ENCODE data around the gene NOTCH1. TPM values are rescaled to one million over a fixed set of nuclear protein-coding genes. Genes with fewer than 3 reads are reported as not detected.

The NOTCH1 gene
- total RNA-seq, 1 experiment from 2014 or later: 95.6 TPM

GRCh38 chr9:136584934-136585333 lies 39.1 kb upstream of the NOTCH1 start (continued):
- TF ChIP-seq ZNF423 (CRISPR knock-in tag; IDR thresholded peaks at IDR 0.05) (no peak), AFF4 (CRISPR knock-in tag; IDR thresholded peaks at IDR 0.05; ENCODE audit: borderline replicate concordance) (no peak), NFE2L1 (CRISPR knock-in tag; IDR thresholded peaks at IDR 0.05) (no peak), NFYB (CRISPR knock-in tag; conservative IDR thresholded peaks at IDR 0.05; ENCODE audit: low read depth) (no peak), ZNF317 (CRISPR knock-in tag; IDR thresholded peaks at IDR 0.05; ENCODE audit: borderline replicate concordance, low read depth) (0 out of 2 replicates have a peak, but pooled peaks have one; percentile 41), SMAD3 (CRISPR knock-in tag; IDR thresholded peaks at IDR 0.05; ENCODE audit: borderline replicate concordance) (no peak), NR1H2 (CRISPR knock-in tag; IDR thresholded peaks at IDR 0.05) (no peak), RELA (CRISPR knock-in tag; IDR thresholded peaks at IDR 0.05; ENCODE audit: borderline replicate concordance) (no peak), TCF7 (CRISPR knock-in tag; IDR thresholded peaks at IDR 0.05; ENCODE audit: low read depth) (no peak), SP1 (CRISPR knock-in tag; conservative IDR thresholded peaks at IDR 0.05) (no peak), MYBL2 (CRISPR knock-in tag; IDR thresholded peaks at IDR 0.05) (no peak), ATF3 (CRISPR knock-in tag; conservative IDR thresholded peaks at IDR 0.05) (no peak), STAT6 (CRISPR knock-in tag; conservative IDR thresholded peaks at IDR 0.05; ENCODE audit: low read depth) (no peak), GTF2I (CRISPR knock-in tag; conservative IDR thresholded peaks at IDR 0.05) (no peak)
- TF ChIP-seq, protein P1, sequence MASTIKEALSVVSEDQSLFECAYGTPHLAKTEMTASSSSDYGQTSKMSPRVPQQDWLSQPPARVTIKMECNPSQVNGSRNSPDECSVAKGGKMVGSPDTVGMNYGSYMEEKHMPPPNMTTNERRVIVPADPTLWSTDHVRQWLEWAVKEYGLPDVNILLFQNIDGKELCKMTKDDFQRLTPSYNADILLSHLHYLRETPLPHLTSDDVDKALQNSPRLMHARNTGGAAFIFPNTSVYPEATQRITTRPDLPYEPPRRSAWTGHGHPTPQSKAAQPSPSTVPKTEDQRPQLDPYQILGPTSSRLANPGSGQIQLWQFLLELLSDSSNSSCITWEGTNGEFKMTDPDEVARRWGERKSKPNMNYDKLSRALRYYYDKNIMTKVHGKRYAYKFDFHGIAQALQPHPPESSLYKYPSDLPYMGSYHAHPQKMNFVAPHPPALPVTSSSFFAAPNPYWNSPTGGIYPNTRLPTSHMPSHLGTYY (CRISPR knock-in tag; IDR thresholded peaks at IDR 0.05): no peak
- TF ChIP-seq, protein P2, sequence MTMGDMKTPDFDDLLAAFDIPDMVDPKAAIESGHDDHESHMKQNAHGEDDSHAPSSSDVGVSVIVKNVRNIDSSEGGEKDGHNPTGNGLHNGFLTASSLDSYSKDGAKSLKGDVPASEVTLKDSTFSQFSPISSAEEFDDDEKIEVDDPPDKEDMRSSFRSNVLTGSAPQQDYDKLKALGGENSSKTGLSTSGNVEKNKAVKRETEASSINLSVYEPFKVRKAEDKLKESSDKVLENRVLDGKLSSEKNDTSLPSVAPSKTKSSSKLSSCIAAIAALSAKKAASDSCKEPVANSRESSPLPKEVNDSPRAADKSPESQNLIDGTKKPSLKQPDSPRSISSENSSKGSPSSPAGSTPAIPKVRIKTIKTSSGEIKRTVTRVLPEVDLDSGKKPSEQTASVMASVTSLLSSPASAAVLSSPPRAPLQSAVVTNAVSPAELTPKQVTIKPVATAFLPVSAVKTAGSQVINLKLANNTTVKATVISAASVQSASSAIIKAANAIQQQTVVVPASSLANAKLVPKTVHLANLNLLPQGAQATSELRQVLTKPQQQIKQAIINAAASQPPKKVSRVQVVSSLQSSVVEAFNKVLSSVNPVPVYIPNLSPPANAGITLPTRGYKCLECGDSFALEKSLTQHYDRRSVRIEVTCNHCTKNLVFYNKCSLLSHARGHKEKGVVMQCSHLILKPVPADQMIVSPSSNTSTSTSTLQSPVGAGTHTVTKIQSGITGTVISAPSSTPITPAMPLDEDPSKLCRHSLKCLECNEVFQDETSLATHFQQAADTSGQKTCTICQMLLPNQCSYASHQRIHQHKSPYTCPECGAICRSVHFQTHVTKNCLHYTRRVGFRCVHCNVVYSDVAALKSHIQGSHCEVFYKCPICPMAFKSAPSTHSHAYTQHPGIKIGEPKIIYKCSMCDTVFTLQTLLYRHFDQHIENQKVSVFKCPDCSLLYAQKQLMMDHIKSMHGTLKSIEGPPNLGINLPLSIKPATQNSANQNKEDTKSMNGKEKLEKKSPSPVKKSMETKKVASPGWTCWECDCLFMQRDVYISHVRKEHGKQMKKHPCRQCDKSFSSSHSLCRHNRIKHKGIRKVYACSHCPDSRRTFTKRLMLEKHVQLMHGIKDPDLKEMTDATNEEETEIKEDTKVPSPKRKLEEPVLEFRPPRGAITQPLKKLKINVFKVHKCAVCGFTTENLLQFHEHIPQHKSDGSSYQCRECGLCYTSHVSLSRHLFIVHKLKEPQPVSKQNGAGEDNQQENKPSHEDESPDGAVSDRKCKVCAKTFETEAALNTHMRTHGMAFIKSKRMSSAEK (CRISPR knock-in tag; IDR thresholded peaks at IDR 0.05; ENCODE audit: borderline replicate concordance): no peak

All from WTC11 (cell line).